CD4-positive, alpha-beta memory T cell (primary cell): ENCODE results near the gene ZMYND15. TPM values are rescaled to one million over a fixed set of nuclear protein-coding genes. Genes with fewer than 3 reads are reported as not detected.
"Not testable (repeated sequence)": the region's sequence is repeated elsewhere in the genome, so short reads cannot be mapped to it uniquely, and the experiment has no call there.

Experiments
- CTCF ChIA-PET: fragments of 350-600 bp; sonication (Branson Sonifier 250); formaldehyde crosslinking; loops from one replicate; lab custom pipeline; 2021; ENCODE audit warnings: inconsistent platforms; ENCODE audit not compliant: partially characterized antibody; lab: Charles Lee
- POLR2A ChIA-PET: fragments of 350-600 bp; sonication (Branson Sonifier 250); formaldehyde crosslinking; loops from one replicate; lab custom pipeline; 2021; ENCODE audit not compliant: partially characterized antibody; lab: Charles Lee
- DNase-seq, 5 donors: peaks; one replicate each; pipeline versions ENCODE4 v3.0.0 to v3.0.0-alpha.2; 2020 to 2022; ENCODE audit warnings: mixed read lengths in 1 of 5
- H3K27ac ChIP-seq: one replicate; pipeline ENCODE4 v1.7.0; 2013; ENCODE audit warnings: low read depth, low read length
- H3K27me3 ChIP-seq: 2 replicates; pipeline ENCODE4 v1.7.0; 2013; ENCODE audit warnings: mild to moderate bottlenecking, low read length, moderate library complexity; ENCODE audit not compliant: insufficient read depth
- H3K36me3 ChIP-seq: 2 replicates; pipeline ENCODE4 v1.7.0; 2013; ENCODE audit warnings: mild to moderate bottlenecking, low read length, moderate library complexity; ENCODE audit not compliant: insufficient read depth
- H3K4me1 ChIP-seq: 2 replicates; pipeline ENCODE4 v1.7.0; 2013; ENCODE audit warnings: mild to moderate bottlenecking, low read length, moderate library complexity; ENCODE audit not compliant: insufficient read depth
- H3K4me3 ChIP-seq, 2 donors: one replicate each; pipeline ENCODE4 v1.7.0; 2013; ENCODE audit warnings: low read length in 2 of 2, mild to moderate bottlenecking in 1 of 2
- H3K9me3 ChIP-seq, 2 donors: one replicate each; pipeline ENCODE4 v1.7.0; 2013; ENCODE audit warnings: low read length in 2 of 2, control low read depth in 1 of 2; ENCODE audit not compliant: control insufficient read depth in 1 of 2
- H3K27ac Mint-ChIP-seq, 7 donors: one replicate each; pipeline ENCODE4 v1.8.0; 2020 to 2021; ENCODE audit warnings: mixed read lengths in 7 of 7, mild to moderate bottlenecking in 6 of 7, inconsistent platforms in 3 of 7, moderate library complexity in 3 of 7
- H3K27me3 Mint-ChIP-seq, 2 donors: one replicate each; pipeline ENCODE4 v1.8.0; 2020 to 2021; ENCODE audit warnings: mixed read lengths in 2 of 2
- H3K36me3 Mint-ChIP-seq, 2 donors: one replicate each; pipeline ENCODE4 v1.8.0; 2020 to 2021; ENCODE audit warnings: mixed read lengths in 2 of 2, inconsistent platforms in 1 of 2, mild to moderate bottlenecking in 1 of 2
- H3K4me1 Mint-ChIP-seq, 4 donors: one replicate each; pipeline ENCODE4 v1.8.0; 2020 to 2021; ENCODE audit warnings: mixed read lengths in 4 of 4, mild to moderate bottlenecking in 1 of 4
- H3K4me3 Mint-ChIP-seq, 8 donors: one replicate each; pipeline ENCODE4 v1.8.0; 2020 to 2021; ENCODE audit warnings: mixed read lengths in 8 of 8, mild to moderate bottlenecking in 7 of 8, moderate library complexity in 6 of 8, inconsistent platforms in 3 of 8
- H3K9me3 Mint-ChIP-seq, 8 donors: one replicate each; pipeline ENCODE4 v1.8.0; 2020 to 2021; ENCODE audit warnings: mixed read lengths in 8 of 8, mild to moderate bottlenecking in 5 of 8, inconsistent platforms in 3 of 8, moderate library complexity in 1 of 8
- intact Hi-C: fragments of 100-400 bp; cut with micrococcal nuclease; formaldehyde crosslinking; loops from one replicate; pipeline ENCODE4 v1.15.1; 2023
- polyA plus RNA-seq, 2 donors: library from polyadenylated mRNA; unstranded; fragments of 300-500 nt; fragmentation: Illumina TruSeq; gene quantifications; one replicate each; pipeline ENCODE4 v1.2.3, GENCODE V29; 2021
- total RNA-seq, 2 experiments: library from RNA; stranded (reverse); gene quantifications; one replicate each; pipeline ENCODE4 v1.2.3, GENCODE V29; 2021

Gene ZMYND15
- total and polyA plus RNA-seq, 4 experiments from 2014 or later = 0.15 to 0.44 (median 0.41) TPM; not detected in 1

DNA sequence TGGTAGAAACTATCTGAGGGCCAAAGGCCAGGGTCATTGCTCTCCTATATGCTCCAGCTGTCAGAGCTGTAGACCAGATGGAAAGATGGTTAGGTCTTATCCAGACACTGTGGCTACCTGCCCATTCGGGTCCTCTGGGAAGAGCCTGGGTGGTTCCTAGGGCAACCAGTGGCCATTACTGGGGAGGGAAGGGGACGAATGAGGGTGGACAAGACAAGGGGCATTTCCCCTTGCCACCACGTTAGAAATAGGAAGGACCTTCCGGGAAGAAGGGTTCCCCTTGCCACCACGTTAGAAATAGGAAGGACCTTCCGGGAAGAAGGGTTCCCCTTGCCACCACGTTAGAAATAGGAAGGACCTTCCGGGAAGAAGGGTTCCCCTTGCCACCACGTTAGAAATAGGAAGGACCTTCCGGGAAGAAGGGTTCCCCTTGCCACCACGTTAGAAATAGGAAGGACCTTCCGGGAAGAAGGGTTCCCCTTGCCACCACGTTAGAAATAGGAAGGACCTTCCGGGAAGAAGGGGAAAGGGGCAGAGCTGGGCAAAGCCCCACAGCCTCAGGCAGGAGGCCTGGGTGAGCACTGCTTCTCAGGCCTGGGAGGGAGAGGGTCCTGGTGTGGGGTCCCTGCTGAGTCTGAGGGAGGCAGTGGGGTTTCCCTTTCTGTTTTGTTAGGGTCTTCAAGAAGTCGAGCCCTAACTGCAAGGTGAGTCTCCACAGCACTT lies 25.1 kb upstream of the ZMYND15 start:
- H3K27ac Mint-ChIP-seq = peak overlapping the region; percentile 86 to 98 (median 96)
- peaks cover 34 to 58% (median 47%) of the 10 kb centered on the region in 4 donors for H3K4me1 Mint-ChIP-seq
- not testable (repeated sequence) for H3K27me3 Mint-ChIP-seq, DNase-seq, H3K27me3 ChIP-seq, H3K9me3 Mint-ChIP-seq, H3K9me3 ChIP-seq
- POLR2A ChIA-PET = interaction anchor here (0.6 to 7.0 kb wide), 13 partner anchors 8 to 234 kb away, joined by 3 to 52 read pairs (median 5); partner anchors contain the start of genes MED11, PELP1, PFN1 and PSMB6
- intact Hi-C loops = loop anchor here (1.0 to 5.0 kb wide), 2 partner anchors 17 to 283 kb away; partner anchors contain the start of genes INCA1, KIF1C and MED11
- peaks cover 18 to 42% of the 10 kb centered on the region in 2 donors for H3K36me3 Mint-ChIP-seq
- CTCF ChIA-PET = interaction anchor here (0.7 to 1.8 kb wide), 4 partner anchors 24 to 164 kb away, joined by 3 to 9 read pairs (median 6); partner anchors contain the start of gene GLTPD2
- Histone ChIP-seq H3K4me3 (peak overlapping the region; percentile 37 to 57), H3K27ac (peak overlapping the region; percentile 50), H3K4me1 (peaks cover 57% of the 10 kb centered on the region), H3K36me3 (peaks cover 30% of the 10 kb centered on the region)
- H3K4me3 Mint-ChIP-seq = peak overlapping the region; percentile 76 to 93 (median 84)

- peaks cover 37% of the 10 kb centered on the region for H3K36me3 ChIP-seq
- H3K27me3 Mint-ChIP-seq = no peaks in the 10 kb centered on the region
- no peaks in the 10 kb centered on the region for H3K9me3 ChIP-seq
- DNase-seq = peak; percentile 53 to 79 (median 56)
- H3K27me3 ChIP-seq = no peaks in the 10 kb centered on the region
- intact Hi-C loops = loop anchor here (1.0 kb wide), 1 partner anchor 16 kb away; the partner anchor contains the start of gene MED11
- peak overlapping the region; percentile 50 for H3K27ac ChIP-seq
- ChIA-PET POLR2A (interaction anchor here (0.8 to 7.0 kb wide), 14 partner anchors 7 to 252 kb away, joined by 3 to 52 read pairs (median 4); partner anchors contain the start of genes CXCL16, MED11, PELP1 and PFN1), CTCF (interaction anchor here (0.7 to 1.8 kb wide), 5 partner anchors 17 to 188 kb away, joined by 3 to 8 read pairs (median 5); partner anchors contain the start of genes CHRNE and GLTPD2)
- H3K4me1 ChIP-seq = peaks cover 54% of the 10 kb centered on the region
- peaks cover 24 to 47% of the 10 kb centered on the region in 2 donors for H3K36me3 Mint-ChIP-seq
- H3K4me1 Mint-ChIP-seq = peaks cover 31 to 52% (median 42%) of the 10 kb centered on the region in 4 donors
- H3K4me3 Mint-ChIP-seq = peak overlapping the region; percentile 74 to 93 (median 84)
- no peaks in the 10 kb centered on the region for H3K9me3 Mint-ChIP-seq
- H3K27ac Mint-ChIP-seq = peak overlapping the region; percentile 86 to 98 (median 96)
- H3K4me3 ChIP-seq = peak overlapping the region; percentile 37 to 57
Observed at GRCh38 chr17:4715063-4715744, 24.4 kb upstream of the ZMYND15 start.

- peak overlapping the region; percentile 50 for H3K27ac ChIP-seq
- DNase-seq = no peak
- peak overlapping the region; percentile 86 to 98 (median 96) for H3K27ac Mint-ChIP-seq
- ChIA-PET CTCF (interaction anchor here (1.1 to 1.8 kb wide), 3 partner anchors 16 to 187 kb away, joined by 5 to 8 read pairs (median 6); partner anchors contain the start of genes CHRNE and GLTPD2), POLR2A (interaction anchor here (0.6 to 7.0 kb wide), 10 partner anchors 8 to 251 kb away, joined by 3 to 52 read pairs (median 4); partner anchors contain the start of genes CXCL16, MED11, PFN1 and PLD2)
- intact Hi-C loops = no loop called here
- H3K4me3 Mint-ChIP-seq = peak overlapping the region in 5 of 8 donors; percentile 79 to 93 (median 85)
- no peaks in the 10 kb centered on the region for H3K27me3 Mint-ChIP-seq
- peaks cover 44% of the 10 kb centered on the region for H3K36me3 ChIP-seq
- H3K9me3 ChIP-seq = no peaks in the 10 kb centered on the region
- H3K4me3 ChIP-seq = no peak overlapping the region
- H3K9me3 Mint-ChIP-seq = no peaks in the 10 kb centered on the region
- H3K4me1 ChIP-seq = peaks cover 54% of the 10 kb centered on the region
- H3K36me3 Mint-ChIP-seq = peaks cover 32 to 54% of the 10 kb centered on the region in 2 donors
- H3K27me3 ChIP-seq = no peaks in the 10 kb centered on the region
- peaks cover 31 to 52% (median 41%) of the 10 kb centered on the region in 4 donors for H3K4me1 Mint-ChIP-seq
Observed at GRCh38 chr17:4716081-4716480, 23.6 kb upstream of the ZMYND15 start.

- H3K9me3 Mint-ChIP-seq = no peaks in the 10 kb centered on the region
- intact Hi-C loops = no loop called here
- H3K4me1 ChIP-seq = peaks cover 37% of the 10 kb centered on the region
- POLR2A ChIA-PET = no interaction called here
- CTCF ChIA-PET = no interaction called here
- H3K4me1 Mint-ChIP-seq = peaks cover 20 to 42% (median 28%) of the 10 kb centered on the region in 4 donors
- no peaks in the 10 kb centered on the region for H3K9me3 ChIP-seq
- peaks cover 40 to 58% of the 10 kb centered on the region in 2 donors for H3K36me3 Mint-ChIP-seq
- H3K27me3 ChIP-seq = no peaks in the 10 kb centered on the region
- H3K4me3 Mint-ChIP-seq = no peak overlapping the region
- no peak overlapping the region for H3K27ac Mint-ChIP-seq
- no peak overlapping the region for H3K4me3 ChIP-seq
- no peak overlapping the region for H3K27ac ChIP-seq
- DNase-seq = no peak
- peaks cover 45% of the 10 kb centered on the region for H3K36me3 ChIP-seq
- no peaks in the 10 kb centered on the region for H3K27me3 Mint-ChIP-seq
Observed at GRCh38 chr17:4717791-4718190, 21.8 kb upstream of the ZMYND15 start.

DNA sequence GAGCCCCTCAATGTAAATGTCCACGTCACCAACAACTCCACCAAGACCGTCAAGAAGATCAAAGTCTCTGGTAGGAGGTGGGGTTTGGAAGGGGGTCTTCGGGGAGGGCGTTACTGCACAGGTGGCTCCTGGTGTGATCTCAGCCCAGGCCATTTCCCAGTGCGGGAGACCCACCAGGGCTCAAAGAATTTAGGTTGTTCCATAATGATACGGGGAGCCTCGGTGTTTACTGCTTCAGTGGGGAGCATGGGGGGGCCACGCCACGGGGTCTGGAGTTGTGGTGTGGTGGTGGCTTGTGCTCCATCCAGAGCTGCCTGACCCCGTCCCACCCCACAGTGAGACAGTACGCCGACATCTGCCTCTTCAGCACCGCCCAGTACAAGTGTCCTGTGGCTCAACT lies 21.4 kb upstream of the ZMYND15 start:
- H3K27ac Mint-ChIP-seq = peak overlapping the region in 1 of 7 donors; percentile 52
- no peaks in the 10 kb centered on the region for H3K9me3 Mint-ChIP-seq
- peaks cover 20 to 41% (median 26%) of the 10 kb centered on the region in 4 donors for H3K4me1 Mint-ChIP-seq

DNA sequence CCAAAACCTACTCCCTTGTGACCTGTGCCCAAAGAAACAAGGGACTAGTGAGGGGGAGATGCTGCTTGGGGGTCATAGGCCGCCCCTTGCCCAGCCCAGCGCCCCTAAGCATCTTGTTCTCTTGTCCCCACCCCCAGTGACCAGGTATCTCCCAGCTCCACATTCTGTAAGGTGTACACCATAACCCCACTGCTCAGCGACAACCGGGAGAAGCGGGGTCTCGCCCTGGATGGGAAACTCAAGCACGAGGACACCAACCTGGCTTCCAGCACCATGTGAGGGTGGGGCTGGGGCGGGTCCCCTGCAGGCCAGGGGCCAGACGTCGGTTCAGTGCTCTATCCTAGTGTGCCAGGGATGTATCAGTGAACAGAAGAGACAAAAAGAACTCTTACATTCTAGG lies 20.5 kb upstream of the ZMYND15 start:
- no peaks in the 10 kb centered on the region for H3K27me3 ChIP-seq
- DNase-seq = no peak
- H3K27ac ChIP-seq = no peak overlapping the region
- peaks cover 16 to 34% (median 20%) of the 10 kb centered on the region in 4 donors for H3K4me1 Mint-ChIP-seq
- H3K4me3 ChIP-seq = no peak overlapping the region
- H3K4me1 ChIP-seq = peaks cover 28% of the 10 kb centered on the region
- peaks cover 45% of the 10 kb centered on the region for H3K36me3 ChIP-seq
- ChIA-PET CTCF (no interaction called here), POLR2A (interaction anchor here (0.7 to 1.0 kb wide), 3 partner anchors 8 to 1012 kb away, joined by 3 to 5 read pairs (median 4); partner anchors contain the start of gene ARRB2)
- intact Hi-C loops = no loop called here
- no peak overlapping the region for H3K4me3 Mint-ChIP-seq
- H3K27ac Mint-ChIP-seq = peak overlapping the region in 4 of 7 donors; percentile 1 to 69 (median 61)
- peaks cover 40 to 53% of the 10 kb centered on the region in 2 donors for H3K36me3 Mint-ChIP-seq
- H3K9me3 Mint-ChIP-seq = no peaks in the 10 kb centered on the region
- no peaks in the 10 kb centered on the region for H3K9me3 ChIP-seq
- H3K27me3 Mint-ChIP-seq = no peaks in the 10 kb centered on the region

More for the DNA sequence above, 21.4 kb upstream of the ZMYND15 start:
- DNase-seq = no peak
- no peak overlapping the region for H3K27ac ChIP-seq
- Mint-ChIP-seq H3K4me3 (no peak overlapping the region), H3K27me3 (no peaks in the 10 kb centered on the region), H3K36me3 (peaks cover 40 to 58% of the 10 kb centered on the region in 2 donors)
- ChIA-PET POLR2A (interaction anchor here (0.9 kb wide), 1 partner anchor 8 kb away, joined by 4 read pairs; the partner anchor contains the start of gene ARRB2), CTCF (no interaction called here)
- peaks cover 45% of the 10 kb centered on the region for H3K36me3 ChIP-seq
- peaks cover 37% of the 10 kb centered on the region for H3K4me1 ChIP-seq
- intact Hi-C loops = no loop called here
- H3K27me3 ChIP-seq = no peaks in the 10 kb centered on the region
- H3K9me3 ChIP-seq = no peaks in the 10 kb centered on the region
- no peak overlapping the region for H3K4me3 ChIP-seq
